ENCODE data around the gene PPWD1. TPM values are rescaled to one million over a fixed set of nuclear protein-coding genes. Genes with fewer than 3 reads are reported as not detected.
"Not testable (repeated sequence)": the region's sequence is repeated elsewhere in the genome, so short reads cannot be mapped to it uniquely, and the experiment has no call there.

The PPWD1 gene
- total RNA-seq = 77.7 TPM

GRCh38 chr5:65562731-65563701 is at the start of gene PPWD1, which contains the start of gene CENPK:
Gene PPWD1, plus strand, starts transcription at chr5:65563296. Its CDS starts 15 bp downstream, at chr5:65563311.
Gene CENPK, minus strand, starts transcription at chr5:65563168. Its CDS starts 8,261 bp downstream, at chr5:65554907.
- DNase-seq = peak; percentile 95

GRCh38 chr5:65525726-65526125 is 37.4 kb upstream of the PPWD1 start:
- DNase-seq = no peak

GRCh38 chr5:65530904-65531303 is 32.2 kb upstream of the PPWD1 start:
- DNase-seq = no peak

GRCh38 chr5:65535529-65535987 is 27.5 kb upstream of the PPWD1 start:
- no peak for DNase-seq

GRCh38 chr5:65539827-65540226 is 23.3 kb upstream of the PPWD1 start:
- DNase-seq = no peak

GRCh38 chr5:65544473-65544872 is 18.6 kb upstream of the PPWD1 start:
- DNase-seq = no peak

GRCh38 chr5:65546141-65546540 is 17.0 kb upstream of the PPWD1 start:
- DNase-seq = no peak

- no peak for DNase-seq
Observed at GRCh38 chr5:65548281-65548680, 14.8 kb upstream of the PPWD1 start.

GRCh38 chr5:65553941-65554340 is 9.2 kb upstream of the PPWD1 start:
- no peak for DNase-seq

- no peak for DNase-seq
Observed at GRCh38 chr5:65555287-65555686, 7.8 kb upstream of the PPWD1 start.

- DNase-seq = no peak
Observed at GRCh38 chr5:65556181-65556580, 6.9 kb upstream of the PPWD1 start.

GRCh38 chr5:65556718-65557117 is 6.4 kb upstream of the PPWD1 start:
- DNase-seq = no peak

GRCh38 chr5:65563777-65564176 is 681 bp downstream of the PPWD1 start:
- DNase-seq = no peak

GRCh38 chr5:65566505-65566904 is 3.4 kb downstream of the PPWD1 start:
- DNase-seq = no peak

- DNase-seq = no peak
Observed at GRCh38 chr5:65570598-65571226, 7.6 kb downstream of the PPWD1 start.

- DNase-seq = no peak
Observed at GRCh38 chr5:65577141-65577540, 14.0 kb downstream of the PPWD1 start.

GRCh38 chr5:65588694-65589093 is 25.6 kb downstream of the PPWD1 start:
- DNase-seq = no peak

GRCh38 chr5:65601761-65602160 is 38.7 kb downstream of the PPWD1 start:
- not testable (repeated sequence) for DNase-seq

GRCh38 chr5:65611524-65611923 is 48.4 kb downstream of the PPWD1 start:
- DNase-seq = no peak

GRCh38 chr5:65612298-65612907 is 49.3 kb downstream of the PPWD1 start:
- no peak for DNase-seq

GRCh38 chr5:65620021-65620420 is 56.9 kb downstream of the PPWD1 start:
- DNase-seq = no peak

GRCh38 chr5:65621961-65622360 is 58.9 kb downstream of the PPWD1 start:
- not testable (repeated sequence) for DNase-seq

GRCh38 chr5:65623482-65623881 is 60.4 kb downstream of the PPWD1 start:
- DNase-seq = no peak
